ENCODE data around the gene ZNF148.
"Not testable (repeated sequence)": the region's sequence is repeated elsewhere in the genome, so short reads cannot be mapped to it uniquely, and the experiment has no call there.

Gene ZNF148

GRCh38 chr3:125403789-125404188 lies 28.7 kb upstream of the ZNF148 start:
- no peak overlapping the region for H3K27ac ChIP-seq
- TF ChIP-seq ZFX (IDR thresholded peaks at IDR 0.05; ENCODE audit: borderline replicate concordance), result no peak
- no peak for TF ChIP-seq CTCF (IDR thresholded peaks at IDR 0.05)

GRCh38 chr3:125402639-125403038 lies 27.5 kb upstream of the ZNF148 start:
- TF ChIP-seq CTCF (IDR thresholded peaks at IDR 0.05) (no peak), ZFX (IDR thresholded peaks at IDR 0.05; ENCODE audit: borderline replicate concordance) (no peak)
- H3K27ac ChIP-seq, result no peak overlapping the region

GRCh38 chr3:125401402-125401801 lies 26.3 kb upstream of the ZNF148 start:
- H3K27ac ChIP-seq, result no peak overlapping the region
- TF ChIP-seq CTCF (IDR thresholded peaks at IDR 0.05) (no peak), ZFX (IDR thresholded peaks at IDR 0.05; ENCODE audit: borderline replicate concordance) (no peak)

DNA sequence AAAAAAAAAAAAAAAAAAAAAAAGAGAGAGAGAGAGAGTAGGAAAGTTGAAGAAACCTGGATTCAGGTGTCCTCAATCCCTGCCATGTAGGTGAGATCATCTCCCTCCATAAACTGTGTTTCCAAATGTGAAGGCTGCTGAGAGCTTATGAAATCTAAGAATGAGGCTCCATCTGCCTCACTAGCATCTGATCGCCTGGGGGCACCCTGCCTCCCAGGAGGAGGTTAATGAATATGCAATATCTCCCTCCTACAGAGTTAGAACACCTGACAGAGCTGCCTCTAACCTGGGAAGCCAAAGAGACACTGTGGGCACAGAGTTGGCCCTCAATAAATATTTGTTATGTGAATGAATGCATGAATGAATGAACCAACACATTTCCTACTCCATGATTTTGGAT lies 23.8 kb upstream of the ZNF148 start:
- no peak overlapping the region for H3K27ac ChIP-seq
- no peak for TF ChIP-seq ZFX (IDR thresholded peaks at IDR 0.05; ENCODE audit: borderline replicate concordance)
- no peak for TF ChIP-seq CTCF (IDR thresholded peaks at IDR 0.05)

DNA sequence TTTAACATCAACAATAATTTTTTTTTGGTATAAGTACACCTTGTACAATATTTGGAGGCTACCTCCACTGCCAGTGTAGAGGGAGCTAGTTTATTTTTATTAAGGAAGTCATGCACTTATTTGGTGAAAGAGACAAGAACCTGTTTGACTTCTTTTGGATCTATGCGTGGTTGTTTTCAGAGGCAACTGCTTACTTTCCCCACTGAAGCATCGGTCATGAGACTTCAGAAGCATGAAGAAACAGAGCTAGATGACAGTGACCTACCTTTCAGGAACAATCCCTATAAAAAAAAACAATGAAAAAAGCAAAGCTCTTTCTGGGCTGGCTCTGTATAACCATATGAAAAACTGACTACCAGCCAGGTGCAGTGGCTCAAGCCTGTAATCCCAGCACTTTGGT lies 20.0 kb upstream of the ZNF148 start:
- TF ChIP-seq ZFX (IDR thresholded peaks at IDR 0.05; ENCODE audit: borderline replicate concordance) (no peak), CTCF (IDR thresholded peaks at IDR 0.05) (no peak)
- no peak overlapping the region for H3K27ac ChIP-seq

DNA sequence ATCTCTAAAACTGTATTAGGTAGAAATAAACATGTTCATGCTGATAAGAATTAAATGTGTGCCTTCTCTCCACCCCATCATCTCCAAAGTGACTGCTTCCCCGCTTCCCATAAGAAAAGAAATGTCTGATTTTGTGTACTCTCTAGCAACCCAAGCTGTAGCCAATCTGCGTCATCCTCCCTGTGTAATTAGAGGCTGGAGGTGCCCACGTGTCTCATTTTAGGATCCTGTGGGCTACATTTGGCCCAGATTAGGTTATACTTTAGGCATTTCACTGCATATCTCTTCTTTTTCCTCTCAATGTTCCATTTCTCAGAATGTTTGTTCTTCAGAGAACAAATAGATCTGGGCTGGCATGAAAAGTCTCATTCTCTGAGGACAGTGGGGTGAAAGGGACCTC lies 19.3 kb upstream of the ZNF148 start:
- TF ChIP-seq CTCF (IDR thresholded peaks at IDR 0.05) (no peak), ZFX (IDR thresholded peaks at IDR 0.05; ENCODE audit: borderline replicate concordance) (no peak)

GRCh38 chr3:125389282-125389681 lies 14.2 kb upstream of the ZNF148 start:
- H3K27ac ChIP-seq, result no peak overlapping the region
- no peak for TF ChIP-seq ZFX (IDR thresholded peaks at IDR 0.05; ENCODE audit: borderline replicate concordance)
- no peak for TF ChIP-seq CTCF (IDR thresholded peaks at IDR 0.05)

More for the DNA sequence above, 19.3 kb upstream of the ZNF148 start:
- H3K27ac ChIP-seq, result no peak overlapping the region

GRCh38 chr3:125388369-125388768 lies 13.2 kb upstream of the ZNF148 start:
- H3K27ac ChIP-seq, result not testable (repeated sequence)

All from 22Rv1 (cell line).